GM18507 (cell line): Measurements from ENCODE around the gene CENPP.

Experiments
- DNase-seq: peaks from one replicate; pipeline ENCODE4 v3.0.0; 2011; ENCODE audit warnings: low read depth; ENCODE audit not compliant: insufficient read length; ENCODE audit errors: extremely low spot score
- FAIRE-seq: peaks from 2 replicates; lab custom pipeline; 2011; peaks lifted over from hg19 to GRCh38; lab: Jason Lieb, UNC

CENPP gene

GRCh38 chr9:92657296-92658094 is 331.7 kb downstream of the CENPP start:
- no peak for DNase-seq
- no peak for FAIRE-seq

GRCh38 chr9:92658176-92658575 is 332.4 kb downstream of the CENPP start:
- no peak for FAIRE-seq
- DNase-seq: no peak

- DNase-seq (no peak), FAIRE-seq (no peak)
These were observed 332.9 kb downstream of the CENPP start for GRCh38 chr9:92658611-92659010.

GRCh38 chr9:92659601-92660000 is 333.8 kb downstream of the CENPP start:
- FAIRE-seq (no peak), DNase-seq (no peak)

GRCh38 chr9:92660266-92660665 is 334.5 kb downstream of the CENPP start:
- FAIRE-seq (no peak), DNase-seq (no peak)

GRCh38 chr9:92661127-92661526 is 335.4 kb downstream of the CENPP start:
- no peak for FAIRE-seq
- DNase-seq: no peak

GRCh38 chr9:92661743-92662142 is 336.0 kb downstream of the CENPP start:
- FAIRE-seq (no peak), DNase-seq (no peak)

- FAIRE-seq: no peak
- DNase-seq: no peak
These were observed 337.4 kb downstream of the CENPP start for GRCh38 chr9:92663126-92663525.

- no peak for FAIRE-seq
These were observed 338.2 kb downstream of the CENPP start for GRCh38 chr9:92663951-92664350.

GRCh38 chr9:92664394-92665152 is 338.8 kb downstream of the CENPP start:
- DNase-seq: no peak
- FAIRE-seq: peak; percentile 68

More at GRCh38 chr9:92663951-92664350, 338.2 kb downstream of the CENPP start:
- DNase-seq: no peak

- FAIRE-seq: no peak
- no peak for DNase-seq
These were observed 340.1 kb downstream of the CENPP start for GRCh38 chr9:92665836-92666235.

GRCh38 chr9:92666236-92666635 is 340.5 kb downstream of the CENPP start:
- no peak for FAIRE-seq
- no peak for DNase-seq

- no peak for DNase-seq
These were observed 341.3 kb downstream of the CENPP start for GRCh38 chr9:92666912-92667532.

GRCh38 chr9:92668746-92669526 is 343.2 kb downstream of the CENPP start:
- FAIRE-seq (no peak), DNase-seq (no peak)

More at GRCh38 chr9:92666912-92667532, 341.3 kb downstream of the CENPP start:
- FAIRE-seq: no peak

GRCh38 chr9:92669527-92669889 is 343.8 kb downstream of the CENPP start:
- DNase-seq: no peak
- no peak for FAIRE-seq
